ENCODE results near the gene PGM5.

The PGM5 gene

GRCh38 chr9:68488126-68488525, 131.7 kb downstream of the PGM5 start:
- Histone ChIP-seq H3K27ac (ENCODE audit: insufficient read depth, low read length, poor library complexity, severe bottlenecking) (no peak overlapping the region), H3K27me3 (replicated peaks; ENCODE audit: control insufficient read depth, insufficient read depth, low read length, poor library complexity, severe bottlenecking) (no peaks in the 10 kb centered on the region), H3K4me1 (ENCODE audit: control insufficient read depth, insufficient read depth, low read length, poor library complexity, severe bottlenecking) (no peaks in the 10 kb centered on the region), H3K9me3 (ENCODE audit: control insufficient read depth, low read length) (no peaks in the 10 kb centered on the region), H3K36me3 (ENCODE audit: control insufficient read depth, insufficient read depth, low read length) (no peaks in the 10 kb centered on the region), H3K4me3 (ENCODE audit: insufficient read depth, low read depth, low read length, poor library complexity, severe bottlenecking) (no peak overlapping the region)
- DNase-seq, result no peak

- DNase-seq, result no peak
- H3K36me3 ChIP-seq (ENCODE audit: control insufficient read depth, insufficient read depth, low read length), result no peaks in the 10 kb centered on the region
- no peaks in the 10 kb centered on the region for H3K9me3 ChIP-seq (ENCODE audit: control insufficient read depth, low read length)
Observed at GRCh38 chr9:68489646-68490045, 133.2 kb downstream of the PGM5 start.

GRCh38 chr9:68492806-68493205, 136.4 kb downstream of the PGM5 start:
- no peaks in the 10 kb centered on the region for H3K9me3 ChIP-seq (ENCODE audit: control insufficient read depth, low read length)
- no peaks in the 10 kb centered on the region for H3K4me1 ChIP-seq (ENCODE audit: control insufficient read depth, insufficient read depth, low read length, poor library complexity, severe bottlenecking)
- no peaks in the 10 kb centered on the region for H3K36me3 ChIP-seq (ENCODE audit: control insufficient read depth, insufficient read depth, low read length)
- DNase-seq, result no peak
- no peaks in the 10 kb centered on the region for H3K27me3 ChIP-seq (replicated peaks; ENCODE audit: control insufficient read depth, insufficient read depth, low read length, poor library complexity, severe bottlenecking)
- no peak overlapping the region for H3K27ac ChIP-seq (ENCODE audit: insufficient read depth, low read length, poor library complexity, severe bottlenecking)
- no peak overlapping the region for H3K4me3 ChIP-seq (ENCODE audit: insufficient read depth, low read depth, low read length, poor library complexity, severe bottlenecking)

More at GRCh38 chr9:68489646-68490045, 133.2 kb downstream of the PGM5 start:
- H3K4me3 ChIP-seq (ENCODE audit: insufficient read depth, low read depth, low read length, poor library complexity, severe bottlenecking), result no peak overlapping the region
- no peaks in the 10 kb centered on the region for H3K27me3 ChIP-seq (replicated peaks; ENCODE audit: control insufficient read depth, insufficient read depth, low read length, poor library complexity, severe bottlenecking)
- no peak overlapping the region for H3K27ac ChIP-seq (ENCODE audit: insufficient read depth, low read length, poor library complexity, severe bottlenecking)
- H3K4me1 ChIP-seq (ENCODE audit: control insufficient read depth, insufficient read depth, low read length, poor library complexity, severe bottlenecking), result no peaks in the 10 kb centered on the region

GRCh38 chr9:68493541-68493940, 137.1 kb downstream of the PGM5 start:
- H3K9me3 ChIP-seq (ENCODE audit: control insufficient read depth, low read length), result no peaks in the 10 kb centered on the region
- H3K36me3 ChIP-seq (ENCODE audit: control insufficient read depth, insufficient read depth, low read length), result no peaks in the 10 kb centered on the region
- no peak overlapping the region for H3K27ac ChIP-seq (ENCODE audit: insufficient read depth, low read length, poor library complexity, severe bottlenecking)
- H3K4me1 ChIP-seq (ENCODE audit: control insufficient read depth, insufficient read depth, low read length, poor library complexity, severe bottlenecking), result no peaks in the 10 kb centered on the region
- no peaks in the 10 kb centered on the region for H3K27me3 ChIP-seq (replicated peaks; ENCODE audit: control insufficient read depth, insufficient read depth, low read length, poor library complexity, severe bottlenecking)
- no peak for DNase-seq
- H3K4me3 ChIP-seq (ENCODE audit: insufficient read depth, low read depth, low read length, poor library complexity, severe bottlenecking), result no peak overlapping the region

- Histone ChIP-seq H3K27ac (ENCODE audit: insufficient read depth, low read length, poor library complexity, severe bottlenecking) (no peak overlapping the region), H3K27me3 (replicated peaks; ENCODE audit: control insufficient read depth, insufficient read depth, low read length, poor library complexity, severe bottlenecking) (no peaks in the 10 kb centered on the region), H3K4me3 (ENCODE audit: insufficient read depth, low read depth, low read length, poor library complexity, severe bottlenecking) (no peak overlapping the region), H3K4me1 (ENCODE audit: control insufficient read depth, insufficient read depth, low read length, poor library complexity, severe bottlenecking) (no peaks in the 10 kb centered on the region), H3K36me3 (ENCODE audit: control insufficient read depth, insufficient read depth, low read length) (no peaks in the 10 kb centered on the region), H3K9me3 (ENCODE audit: control insufficient read depth, low read length) (no peaks in the 10 kb centered on the region)
- DNase-seq, result no peak
Observed at GRCh38 chr9:68493958-68494577, 137.7 kb downstream of the PGM5 start.

- no peak for DNase-seq
- Histone ChIP-seq H3K27me3 (replicated peaks; ENCODE audit: control insufficient read depth, insufficient read depth, low read length, poor library complexity, severe bottlenecking) (no peaks in the 10 kb centered on the region), H3K4me3 (ENCODE audit: insufficient read depth, low read depth, low read length, poor library complexity, severe bottlenecking) (no peak overlapping the region), H3K27ac (ENCODE audit: insufficient read depth, low read length, poor library complexity, severe bottlenecking) (no peak overlapping the region), H3K4me1 (ENCODE audit: control insufficient read depth, insufficient read depth, low read length, poor library complexity, severe bottlenecking) (no peaks in the 10 kb centered on the region), H3K9me3 (ENCODE audit: control insufficient read depth, low read length) (no peaks in the 10 kb centered on the region), H3K36me3 (ENCODE audit: control insufficient read depth, insufficient read depth, low read length) (no peaks in the 10 kb centered on the region)
Observed at GRCh38 chr9:68495247-68495646, 138.8 kb downstream of the PGM5 start.

GRCh38 chr9:68496356-68496755, 139.9 kb downstream of the PGM5 start:
- Histone ChIP-seq H3K27ac (ENCODE audit: insufficient read depth, low read length, poor library complexity, severe bottlenecking) (no peak overlapping the region), H3K36me3 (ENCODE audit: control insufficient read depth, insufficient read depth, low read length) (no peaks in the 10 kb centered on the region), H3K27me3 (replicated peaks; ENCODE audit: control insufficient read depth, insufficient read depth, low read length, poor library complexity, severe bottlenecking) (no peaks in the 10 kb centered on the region), H3K9me3 (ENCODE audit: control insufficient read depth, low read length) (no peaks in the 10 kb centered on the region), H3K4me3 (ENCODE audit: insufficient read depth, low read depth, low read length, poor library complexity, severe bottlenecking) (no peak overlapping the region), H3K4me1 (ENCODE audit: control insufficient read depth, insufficient read depth, low read length, poor library complexity, severe bottlenecking) (no peaks in the 10 kb centered on the region)
- no peak for DNase-seq

GRCh38 chr9:68497629-68498028, 141.2 kb downstream of the PGM5 start:
- no peaks in the 10 kb centered on the region for H3K27me3 ChIP-seq (replicated peaks; ENCODE audit: control insufficient read depth, insufficient read depth, low read length, poor library complexity, severe bottlenecking)
- no peaks in the 10 kb centered on the region for H3K9me3 ChIP-seq (ENCODE audit: control insufficient read depth, low read length)
- H3K36me3 ChIP-seq (ENCODE audit: control insufficient read depth, insufficient read depth, low read length), result no peaks in the 10 kb centered on the region
- H3K4me3 ChIP-seq (ENCODE audit: insufficient read depth, low read depth, low read length, poor library complexity, severe bottlenecking), result no peak overlapping the region
- H3K27ac ChIP-seq (ENCODE audit: insufficient read depth, low read length, poor library complexity, severe bottlenecking), result no peak overlapping the region
- no peaks in the 10 kb centered on the region for H3K4me1 ChIP-seq (ENCODE audit: control insufficient read depth, insufficient read depth, low read length, poor library complexity, severe bottlenecking)
- no peak for DNase-seq

- H3K4me1 ChIP-seq (ENCODE audit: control insufficient read depth, insufficient read depth, low read length, poor library complexity, severe bottlenecking), result no peaks in the 10 kb centered on the region
- DNase-seq, result no peak
- H3K36me3 ChIP-seq (ENCODE audit: control insufficient read depth, insufficient read depth, low read length), result no peaks in the 10 kb centered on the region
- H3K27ac ChIP-seq (ENCODE audit: insufficient read depth, low read length, poor library complexity, severe bottlenecking), result no peak overlapping the region
- H3K9me3 ChIP-seq (ENCODE audit: control insufficient read depth, low read length), result no peaks in the 10 kb centered on the region
- H3K4me3 ChIP-seq (ENCODE audit: insufficient read depth, low read depth, low read length, poor library complexity, severe bottlenecking), result no peak overlapping the region
- no peaks in the 10 kb centered on the region for H3K27me3 ChIP-seq (replicated peaks; ENCODE audit: control insufficient read depth, insufficient read depth, low read length, poor library complexity, severe bottlenecking)
Observed at GRCh38 chr9:68498816-68499215, 142.4 kb downstream of the PGM5 start.

GRCh38 chr9:68500457-68501381, 144.3 kb downstream of the PGM5 start:
- no peaks in the 10 kb centered on the region for H3K27me3 ChIP-seq (replicated peaks; ENCODE audit: control insufficient read depth, insufficient read depth, low read length, poor library complexity, severe bottlenecking)
- H3K36me3 ChIP-seq (ENCODE audit: control insufficient read depth, insufficient read depth, low read length), result no peaks in the 10 kb centered on the region
- no peak overlapping the region for H3K27ac ChIP-seq (ENCODE audit: insufficient read depth, low read length, poor library complexity, severe bottlenecking)
- DNase-seq, result no peak
- no peaks in the 10 kb centered on the region for H3K9me3 ChIP-seq (ENCODE audit: control insufficient read depth, low read length)
- H3K4me1 ChIP-seq (ENCODE audit: control insufficient read depth, insufficient read depth, low read length, poor library complexity, severe bottlenecking), result no peaks in the 10 kb centered on the region
- no peak overlapping the region for H3K4me3 ChIP-seq (ENCODE audit: insufficient read depth, low read depth, low read length, poor library complexity, severe bottlenecking)
